ENCODE measurements around the gene XRCC4. TPM values are rescaled to one million over a fixed set of nuclear protein-coding genes. Genes with fewer than 3 reads are reported as not detected.

XRCC4 gene
- total and polyA plus RNA-seq, 2 of the 8 experiments (the other 6 are each of a cell fraction or from before 2014, with no cell fraction given) = 3.0 to 8.3 TPM

- no peak for TF ChIP-seq CHD7 (IDR thresholded peaks at IDR 0.05; ENCODE audit: insufficient replicate concordance, low read length)
- no peak for TF ChIP-seq CTCF (IDR thresholded peaks at IDR 0.05; ENCODE audit: control extremely low read depth in 1 of 3, insufficient read depth in 1 of 3, low read depth in 1 of 3, low read length in 3 of 3)
- TF ChIP-seq HDAC6 (IDR thresholded peaks at IDR 0.05; ENCODE audit: low read depth, low read length) = no peak
Observed at GRCh38 chr5:83059341-83059740, 18.0 kb upstream of the XRCC4 start (continued).
